Measurements from ENCODE around the gene OTOGL.
"Not testable (repeated sequence)": the region's sequence is repeated elsewhere in the genome, so short reads cannot be mapped to it uniquely, and the experiment has no call there.

The OTOGL gene

DNA sequence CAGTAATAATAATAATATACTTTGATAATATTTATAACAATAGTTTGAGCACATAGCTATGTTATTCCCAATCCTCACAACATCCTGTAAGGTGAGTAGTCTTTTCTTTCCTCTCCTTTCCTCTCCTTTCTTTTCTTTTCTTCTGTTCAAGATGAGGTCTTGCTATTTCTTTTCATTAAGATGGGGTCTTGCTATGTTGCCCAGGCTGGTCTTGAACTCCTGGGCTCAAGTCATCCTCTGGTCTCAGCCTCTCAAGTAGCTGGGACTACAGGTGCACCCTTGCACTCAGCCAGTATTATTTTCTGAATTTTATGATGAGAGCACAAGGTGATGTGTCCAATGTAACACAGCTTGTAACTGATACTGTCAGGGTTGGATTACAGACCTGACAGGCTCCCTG is 134.6 kb downstream of the OTOGL start:
- DNase-seq (ENCODE audit: low read depth), result no peak
- H3K4me3 ChIP-seq (ENCODE audit: low read length), result no peak overlapping the region
- TF ChIP-seq, protein P1, sequence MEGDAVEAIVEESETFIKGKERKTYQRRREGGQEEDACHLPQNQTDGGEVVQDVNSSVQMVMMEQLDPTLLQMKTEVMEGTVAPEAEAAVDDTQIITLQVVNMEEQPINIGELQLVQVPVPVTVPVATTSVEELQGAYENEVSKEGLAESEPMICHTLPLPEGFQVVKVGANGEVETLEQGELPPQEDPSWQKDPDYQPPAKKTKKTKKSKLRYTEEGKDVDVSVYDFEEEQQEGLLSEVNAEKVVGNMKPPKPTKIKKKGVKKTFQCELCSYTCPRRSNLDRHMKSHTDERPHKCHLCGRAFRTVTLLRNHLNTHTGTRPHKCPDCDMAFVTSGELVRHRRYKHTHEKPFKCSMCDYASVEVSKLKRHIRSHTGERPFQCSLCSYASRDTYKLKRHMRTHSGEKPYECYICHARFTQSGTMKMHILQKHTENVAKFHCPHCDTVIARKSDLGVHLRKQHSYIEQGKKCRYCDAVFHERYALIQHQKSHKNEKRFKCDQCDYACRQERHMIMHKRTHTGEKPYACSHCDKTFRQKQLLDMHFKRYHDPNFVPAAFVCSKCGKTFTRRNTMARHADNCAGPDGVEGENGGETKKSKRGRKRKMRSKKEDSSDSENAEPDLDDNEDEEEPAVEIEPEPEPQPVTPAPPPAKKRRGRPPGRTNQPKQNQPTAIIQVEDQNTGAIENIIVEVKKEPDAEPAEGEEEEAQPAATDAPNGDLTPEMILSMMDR (conservative IDR thresholded peaks at IDR 0.05; ENCODE audit: low read depth, low read length), result no peak

DNA sequence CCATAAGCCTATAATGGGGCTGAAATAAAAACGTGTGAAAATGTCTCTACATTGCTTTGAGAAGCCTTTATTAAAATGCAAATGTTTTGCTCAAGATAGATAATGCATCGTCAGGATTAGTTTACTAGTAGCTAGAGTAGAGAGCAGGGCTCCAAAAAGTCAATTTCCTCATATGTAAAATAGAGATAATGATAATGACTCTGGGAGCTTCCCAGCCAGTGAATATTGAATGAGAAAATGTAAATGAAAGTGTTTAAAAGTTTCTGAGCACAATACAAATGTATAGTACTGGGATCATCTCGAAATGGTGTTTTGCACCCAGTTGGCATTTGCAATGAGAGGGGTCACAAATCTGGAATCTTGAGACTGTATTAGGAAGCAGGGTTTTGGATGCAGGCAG is 135.3 kb downstream of the OTOGL start:
- TF ChIP-seq, protein P1 (conservative IDR thresholded peaks at IDR 0.05; ENCODE audit: low read depth, low read length), result no peak
- no peak for DNase-seq (ENCODE audit: low read depth)
- no peak overlapping the region for H3K4me3 ChIP-seq (ENCODE audit: low read length)

DNA sequence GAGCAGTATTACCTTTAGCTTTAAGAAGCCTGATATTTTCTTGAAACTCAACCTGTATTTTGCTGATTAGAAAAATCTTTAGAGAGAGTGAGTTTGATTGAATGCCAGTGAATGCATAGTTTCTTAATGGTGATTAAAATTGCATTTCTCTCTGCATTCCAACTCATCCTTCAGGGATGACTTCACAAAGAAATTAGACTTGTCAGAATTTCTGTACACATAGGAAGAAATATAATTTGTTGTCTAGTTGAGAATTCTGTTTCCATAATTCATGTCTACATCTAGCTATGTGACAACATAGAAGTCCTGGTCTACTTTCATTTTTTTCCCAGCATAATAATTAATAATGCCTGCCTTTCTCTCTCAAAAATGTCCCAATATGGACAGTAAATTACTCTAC is 136.6 kb downstream of the OTOGL start:
- TF ChIP-seq, protein P1 (conservative IDR thresholded peaks at IDR 0.05; ENCODE audit: low read depth, low read length), result no peak
- no peak overlapping the region for H3K4me3 ChIP-seq (ENCODE audit: low read length)
- DNase-seq (ENCODE audit: low read depth), result no peak

DNA sequence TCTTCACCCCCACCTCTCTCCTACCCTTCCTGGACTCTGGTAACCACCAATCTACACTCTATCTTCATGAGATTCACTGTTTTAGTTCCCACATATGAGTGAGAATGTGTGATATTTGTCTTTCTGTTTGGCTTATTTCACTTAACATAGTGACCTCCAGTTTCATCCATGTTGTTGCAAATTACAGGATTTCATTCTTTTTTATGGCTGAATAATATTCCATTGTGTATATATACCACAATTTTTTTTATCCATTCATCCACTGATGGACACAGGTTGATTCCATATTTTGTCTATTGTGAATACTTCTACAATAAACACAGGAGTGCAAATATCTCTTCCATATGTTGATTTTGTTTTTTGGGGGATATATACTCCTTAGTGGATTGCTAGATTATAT is 140.5 kb downstream of the OTOGL start:
- TF ChIP-seq, protein P1 (conservative IDR thresholded peaks at IDR 0.05; ENCODE audit: low read depth, low read length), result no peak
- no peak for DNase-seq (ENCODE audit: low read depth)
- no peak overlapping the region for H3K4me3 ChIP-seq (ENCODE audit: low read length)

DNA sequence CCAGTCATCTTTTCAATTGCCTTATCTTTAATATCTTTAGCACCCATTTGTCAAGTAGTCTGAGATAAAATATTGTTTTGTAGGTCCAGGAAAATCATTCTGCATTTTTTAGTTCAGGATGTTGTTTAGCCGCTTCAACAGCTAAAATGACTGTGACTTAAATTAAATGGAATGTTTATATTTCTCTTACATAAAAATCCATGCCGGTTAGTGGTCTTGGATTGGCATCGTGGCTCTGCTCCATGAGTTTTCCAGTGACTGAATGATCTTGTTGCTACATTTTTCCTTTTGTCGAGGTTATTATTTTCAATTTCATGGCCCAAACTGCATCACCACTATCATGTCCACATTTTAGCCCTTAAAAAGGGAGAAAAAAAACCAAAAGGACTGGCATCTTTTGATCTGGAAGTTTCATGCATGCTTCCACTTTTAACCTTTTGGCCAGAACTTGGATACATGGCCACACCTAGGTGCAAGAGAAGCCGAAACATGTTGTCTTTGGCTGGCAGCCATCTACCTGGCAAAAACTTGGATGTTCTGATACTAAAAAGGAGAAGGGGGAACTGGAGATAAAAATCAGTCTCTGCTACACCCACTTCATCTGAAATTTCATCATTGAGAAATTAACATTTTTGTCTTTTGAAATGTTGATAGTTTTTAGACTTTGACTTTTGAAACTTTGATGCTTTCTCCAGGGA is 142.4 kb downstream of the OTOGL start:
- TF ChIP-seq, protein P1 (conservative IDR thresholded peaks at IDR 0.05; ENCODE audit: low read depth, low read length), result no peak
- H3K4me3 ChIP-seq (ENCODE audit: low read length), result no peak overlapping the region
- no peak for DNase-seq (ENCODE audit: low read depth)

DNA sequence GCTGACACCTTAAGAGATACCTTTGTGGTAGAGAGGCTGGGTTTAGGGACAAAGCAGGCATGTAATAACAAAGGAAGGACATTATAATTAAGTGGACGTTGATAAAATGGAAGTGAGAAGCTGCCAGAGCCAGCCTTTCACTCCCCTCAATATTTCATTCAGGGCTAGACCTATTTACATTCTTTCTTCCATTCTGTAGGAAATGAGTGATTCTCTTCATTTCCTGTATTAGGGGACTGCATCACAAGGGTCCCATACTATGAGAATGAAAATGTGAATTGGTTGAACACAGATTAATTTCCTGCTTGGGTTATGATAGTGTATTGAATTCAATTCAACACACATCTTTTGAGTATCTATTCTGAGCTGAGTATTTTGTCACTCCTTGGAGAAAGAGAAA is 143.0 kb downstream of the OTOGL start:
- no peak overlapping the region for H3K4me3 ChIP-seq (ENCODE audit: low read length)
- TF ChIP-seq, protein P1 (conservative IDR thresholded peaks at IDR 0.05; ENCODE audit: low read depth, low read length), result no peak
- no peak for DNase-seq (ENCODE audit: low read depth)

DNA sequence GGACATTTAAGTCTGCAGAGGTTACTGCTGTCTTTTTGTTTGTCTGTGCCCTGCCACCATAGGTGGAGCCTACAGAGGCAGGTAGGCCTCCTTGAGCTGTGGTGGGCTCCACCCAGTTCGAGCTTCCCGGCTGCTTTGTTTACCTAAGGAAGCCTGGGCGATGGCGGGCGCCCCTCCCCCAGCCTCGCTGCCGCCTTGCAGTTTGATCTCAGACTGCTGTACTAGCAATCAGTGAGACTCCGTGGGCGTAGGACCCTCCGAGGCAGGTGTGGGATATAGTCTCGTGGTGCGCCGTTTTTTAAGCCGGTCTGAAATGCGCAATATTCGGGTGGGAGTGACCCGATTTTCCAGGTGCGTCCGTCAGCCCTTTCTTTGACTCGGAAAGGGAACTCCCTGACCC is 150.2 kb downstream of the OTOGL start:
- not testable (repeated sequence) for DNase-seq (ENCODE audit: low read depth); H3K4me3 ChIP-seq (ENCODE audit: low read length)

All from retinal pigment epithelial cell (primary cell).